Chondrocyte (in vitro differentiated cells): ENCODE measurements around the gene SLC2A5. TPM values are rescaled to one million over a fixed set of nuclear protein-coding genes. Genes with fewer than 3 reads are reported as not detected.
"Not testable (repeated sequence)": the region's sequence is repeated elsewhere in the genome, so short reads cannot be mapped to it uniquely, and the experiment has no call there.

Experiments
- DNase-seq: peaks from one replicate; pipeline ENCODE4 v3.0.0; 2021; ENCODE audit warnings: mixed read lengths, low spot score
- H3K27ac Mint-ChIP-seq: one replicate; pipeline ENCODE4 v1.8.0; 2021; ENCODE audit warnings: mild to moderate bottlenecking, moderate library complexity, mixed read lengths; ENCODE audit not compliant: unreplicated experiment
- H3K27me3 Mint-ChIP-seq: 2 replicates; pipeline ENCODE4 v1.8.0; 2021; ENCODE audit warnings: low read depth, mixed read lengths
- H3K36me3 Mint-ChIP-seq: 2 replicates; pipeline ENCODE4 v1.8.0; 2021; ENCODE audit warnings: low read depth, mixed read lengths
- H3K4me1 Mint-ChIP-seq: 2 replicates; pipeline ENCODE4 v1.8.0; 2021; ENCODE audit warnings: low read depth, mild to moderate bottlenecking, mixed read lengths
- H3K4me3 Mint-ChIP-seq: one replicate; pipeline ENCODE4 v1.8.0; 2021; ENCODE audit warnings: mild to moderate bottlenecking, moderate library complexity, mixed read lengths; ENCODE audit not compliant: unreplicated experiment
- H3K9me3 Mint-ChIP-seq: 2 replicates; pipeline ENCODE4 v1.8.0; 2021; ENCODE audit warnings: low read depth, mixed read lengths
- total RNA-seq: library from RNA; stranded (reverse); gene quantifications from 3 replicates; pipeline ENCODE4 v1.2.1, GENCODE V29; 2021
- TF ChIP-seq, protein P1 (sequence below): fragments of 200-600 bp; sonication (generic); IDR thresholded peaks from 2 replicates; pipeline ENCODE4 v1.5.0; 2021; ENCODE audit warnings: antibody characterized with exemption, mild to moderate bottlenecking, moderate library complexity

The SLC2A5 gene
- total RNA-seq, 1 donor from 2014 or later, result 0.27 TPM

DNA sequence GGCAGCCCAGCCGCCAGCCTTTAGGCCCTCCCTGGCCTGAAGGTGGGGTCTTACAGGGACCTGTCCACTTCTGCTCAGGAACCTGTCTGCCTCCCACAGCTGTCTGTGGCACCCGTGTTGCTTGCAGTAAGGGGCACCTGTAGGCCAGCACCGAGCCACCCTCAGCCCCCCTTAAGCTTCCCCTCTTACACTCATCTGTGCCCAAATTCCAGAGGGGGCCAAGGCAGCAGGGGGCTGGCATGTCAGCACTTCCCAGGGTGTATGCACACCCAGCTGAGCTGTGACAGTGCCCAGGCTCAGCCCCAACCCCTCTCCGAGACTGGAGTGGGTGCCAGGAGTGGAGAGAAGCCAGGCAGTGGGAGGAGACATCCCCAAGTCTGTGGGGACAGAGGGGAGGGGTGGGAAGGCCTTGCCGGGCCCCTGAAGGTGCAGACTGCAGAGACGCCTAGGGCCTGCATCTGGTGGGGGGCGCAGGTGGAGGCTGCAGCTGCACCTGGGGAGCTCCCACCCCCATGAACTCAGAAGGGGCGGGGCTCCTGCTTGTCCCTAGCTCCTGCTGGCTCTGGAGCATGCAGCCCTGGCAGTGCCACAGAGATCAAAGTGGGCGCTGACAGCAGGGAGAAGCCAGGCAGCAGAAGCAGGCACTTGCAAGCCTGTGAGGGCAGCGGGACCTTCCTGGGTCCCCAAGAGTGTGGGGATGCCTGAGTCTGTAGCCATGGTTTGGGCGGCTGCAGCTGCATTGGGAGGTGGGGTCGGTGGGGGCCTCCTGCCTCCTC, 37.8 kb downstream of the SLC2A5 start:
- Mint-ChIP-seq H3K4me3 (no peak overlapping the region), H3K27ac (no peak overlapping the region), H3K36me3 (peaks cover 6% of the 10 kb centered on the region), H3K27me3 (peaks cover 32% of the 10 kb centered on the region), H3K4me1 (no peaks in the 10 kb centered on the region), H3K9me3 (peaks cover 17% of the 10 kb centered on the region)
- peak; percentile 76 for DNase-seq
- TF ChIP-seq, protein P1, sequence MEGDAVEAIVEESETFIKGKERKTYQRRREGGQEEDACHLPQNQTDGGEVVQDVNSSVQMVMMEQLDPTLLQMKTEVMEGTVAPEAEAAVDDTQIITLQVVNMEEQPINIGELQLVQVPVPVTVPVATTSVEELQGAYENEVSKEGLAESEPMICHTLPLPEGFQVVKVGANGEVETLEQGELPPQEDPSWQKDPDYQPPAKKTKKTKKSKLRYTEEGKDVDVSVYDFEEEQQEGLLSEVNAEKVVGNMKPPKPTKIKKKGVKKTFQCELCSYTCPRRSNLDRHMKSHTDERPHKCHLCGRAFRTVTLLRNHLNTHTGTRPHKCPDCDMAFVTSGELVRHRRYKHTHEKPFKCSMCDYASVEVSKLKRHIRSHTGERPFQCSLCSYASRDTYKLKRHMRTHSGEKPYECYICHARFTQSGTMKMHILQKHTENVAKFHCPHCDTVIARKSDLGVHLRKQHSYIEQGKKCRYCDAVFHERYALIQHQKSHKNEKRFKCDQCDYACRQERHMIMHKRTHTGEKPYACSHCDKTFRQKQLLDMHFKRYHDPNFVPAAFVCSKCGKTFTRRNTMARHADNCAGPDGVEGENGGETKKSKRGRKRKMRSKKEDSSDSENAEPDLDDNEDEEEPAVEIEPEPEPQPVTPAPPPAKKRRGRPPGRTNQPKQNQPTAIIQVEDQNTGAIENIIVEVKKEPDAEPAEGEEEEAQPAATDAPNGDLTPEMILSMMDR, result no peak

DNA sequence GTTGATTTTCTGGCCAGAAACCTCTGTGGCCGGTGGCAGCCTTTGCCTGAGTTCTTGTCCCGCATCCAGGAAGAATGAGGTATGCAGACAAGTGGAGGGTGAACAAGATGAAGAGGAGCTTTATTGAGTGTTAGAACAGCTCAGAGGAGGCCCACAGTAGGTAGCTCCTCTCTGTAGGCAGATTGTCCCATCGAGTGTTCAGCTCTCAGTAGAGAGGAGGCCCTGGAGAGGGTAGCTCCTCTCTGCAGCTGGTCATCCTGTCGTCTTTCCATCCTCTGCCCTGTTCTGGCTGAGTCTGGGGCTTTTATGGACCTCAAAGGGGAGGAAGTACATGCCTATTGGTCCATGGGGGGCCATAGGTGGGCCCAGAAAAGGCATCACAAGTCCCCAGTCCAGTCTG, 38.4 kb downstream of the SLC2A5 start:
- H3K4me1 Mint-ChIP-seq, H3K4me3 Mint-ChIP-seq, H3K36me3 Mint-ChIP-seq, H3K27ac Mint-ChIP-seq, DNase-seq: not testable (repeated sequence)
- H3K9me3 Mint-ChIP-seq, result peaks cover 17% of the 10 kb centered on the region
- peaks cover 34% of the 10 kb centered on the region for H3K27me3 Mint-ChIP-seq

DNA sequence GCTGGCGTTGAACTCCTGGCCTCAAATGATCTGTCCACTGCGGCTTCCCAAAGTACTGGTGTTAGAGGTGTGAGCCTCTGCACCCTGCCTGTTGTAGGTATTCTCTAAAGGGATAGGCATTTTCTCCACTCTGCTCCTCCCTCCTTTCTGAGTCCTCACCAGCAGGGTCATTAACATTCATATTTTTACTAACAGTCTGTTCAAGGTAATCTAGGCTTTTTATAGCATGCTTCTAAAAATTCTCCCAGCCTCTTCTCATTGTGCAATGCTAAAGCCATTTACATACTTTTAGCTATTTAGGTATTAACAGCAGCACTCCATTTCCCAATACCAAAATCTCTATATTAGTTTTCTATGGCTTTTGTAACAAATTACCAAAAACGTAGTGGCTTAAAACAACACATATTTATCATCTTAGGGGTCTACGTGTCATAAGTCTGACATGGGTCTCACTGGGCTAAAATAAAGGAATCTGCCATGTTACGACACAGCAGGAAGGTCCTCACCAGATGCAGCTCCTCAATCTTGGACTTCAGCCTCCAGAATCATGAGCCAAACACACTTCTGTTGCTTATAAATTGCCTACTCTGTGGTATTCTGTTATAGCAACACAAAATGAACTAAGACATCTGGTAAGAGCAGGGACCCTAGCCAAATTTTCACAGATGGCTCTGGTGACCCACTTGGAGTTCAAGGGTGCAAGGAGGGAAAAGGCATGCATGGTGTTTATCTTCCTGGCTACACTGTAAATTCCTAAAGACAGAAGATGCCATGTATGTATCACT, 40.3 kb downstream of the SLC2A5 start:
- Mint-ChIP-seq H3K4me3 (no peak overlapping the region), H3K36me3 (no peaks in the 10 kb centered on the region), H3K4me1 (no peaks in the 10 kb centered on the region), H3K27me3 (peaks cover 28% of the 10 kb centered on the region), H3K9me3 (no peaks in the 10 kb centered on the region), H3K27ac (no peak overlapping the region)
- TF ChIP-seq, protein P1, result no peak
- DNase-seq, result no peak

DNA sequence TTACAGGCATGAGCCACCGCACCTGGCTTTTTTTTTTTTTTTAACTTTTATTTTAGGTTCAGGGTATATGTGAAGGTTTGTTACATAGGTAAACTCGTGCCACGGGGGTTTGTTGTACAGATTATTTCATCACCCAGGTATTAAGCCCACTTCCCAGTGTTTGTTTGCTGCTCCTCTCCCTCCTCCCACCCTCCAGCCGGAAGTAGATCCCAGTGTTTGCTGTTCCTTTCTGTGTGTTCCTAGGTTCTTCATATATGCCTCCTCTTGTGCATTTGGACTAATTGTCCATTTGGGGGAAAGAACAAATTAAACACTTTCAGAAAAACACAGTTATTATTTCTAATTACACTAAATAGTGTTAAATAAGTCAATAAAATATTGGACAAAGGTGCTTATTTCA, 42.1 kb downstream of the SLC2A5 start:
- no peaks in the 10 kb centered on the region for H3K4me1 Mint-ChIP-seq
- DNase-seq, result no peak
- no peaks in the 10 kb centered on the region for H3K36me3 Mint-ChIP-seq
- H3K4me3 Mint-ChIP-seq, result no peak overlapping the region
- peaks cover 19% of the 10 kb centered on the region for H3K27me3 Mint-ChIP-seq
- H3K27ac Mint-ChIP-seq, result no peak overlapping the region
- TF ChIP-seq, protein P1, result no peak
- H3K9me3 Mint-ChIP-seq, result no peaks in the 10 kb centered on the region

DNA sequence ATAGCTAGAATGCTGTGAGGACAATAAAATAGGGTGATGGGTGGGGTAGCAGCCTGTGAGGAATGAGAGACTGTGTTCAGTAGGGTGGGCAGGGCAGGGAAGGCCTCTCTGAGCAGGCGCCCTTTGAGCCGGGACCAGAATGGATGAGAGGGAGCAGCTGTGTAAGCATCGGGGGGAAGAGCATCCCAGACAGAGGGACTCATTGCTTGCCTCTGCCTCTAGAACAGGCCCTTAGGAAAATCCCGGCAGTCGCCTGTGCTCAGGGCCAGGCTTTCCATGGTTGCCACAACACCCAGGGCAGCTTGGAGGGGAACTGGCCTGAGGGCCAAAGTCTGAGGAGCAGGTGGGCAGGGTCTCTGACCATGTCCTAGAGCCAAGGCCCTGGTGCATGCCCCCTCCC, 44.0 kb downstream of the SLC2A5 start:
- Mint-ChIP-seq H3K27ac (no peak overlapping the region), H3K27me3 (peaks cover 17% of the 10 kb centered on the region), H3K4me1 (no peaks in the 10 kb centered on the region), H3K9me3 (no peaks in the 10 kb centered on the region), H3K4me3 (no peak overlapping the region), H3K36me3 (no peaks in the 10 kb centered on the region)
- TF ChIP-seq, protein P1, result no peak
- no peak for DNase-seq
